CD4-positive, alpha-beta T cell treated with Interleukin-1 beta for 1 hour (primary cell): Measurements from ENCODE around the gene BLM.

Experiments used
- DNase-seq, 2 donors: peaks; one replicate each; pipeline ENCODE4 v3.0.0-alpha.2; 2020 to 2022

BLM gene

GRCh38 chr15:90742087-90742486 is 24.9 kb downstream of the BLM start:
- no peak for DNase-seq

GRCh38 chr15:90743407-90743806 is 26.3 kb downstream of the BLM start:
- DNase-seq, result no peak

DNA sequence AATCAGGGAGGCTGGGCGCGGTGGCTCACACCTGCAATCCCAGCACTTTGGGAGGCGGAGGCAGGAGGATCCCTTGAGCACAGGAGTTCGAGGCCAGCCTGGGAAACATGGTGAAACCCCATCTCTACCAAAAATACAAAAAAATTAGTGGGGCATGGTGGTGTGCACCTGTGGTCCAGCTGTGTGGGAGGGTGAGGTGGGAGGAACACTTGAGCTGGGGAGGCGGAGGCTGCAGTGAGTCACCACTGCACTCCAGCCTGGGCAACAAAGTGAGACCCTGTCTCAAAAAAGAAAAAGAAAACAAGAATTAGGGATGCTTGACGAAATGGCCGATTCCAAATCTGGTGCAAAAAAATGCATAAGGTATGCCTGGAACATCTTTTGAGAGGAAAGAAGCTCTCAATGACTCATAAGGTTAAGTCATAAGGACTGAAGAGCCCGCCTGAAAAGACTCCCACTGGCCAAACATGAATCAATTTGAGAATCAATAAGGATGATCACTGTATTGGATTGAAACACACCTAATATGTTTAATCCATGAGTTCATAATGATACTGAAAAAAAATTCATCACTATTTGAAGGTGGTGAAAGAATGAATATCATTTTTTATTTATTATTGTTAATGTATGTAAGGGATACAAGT is 27.7 kb downstream of the BLM start:
- DNase-seq, result no peak

- no peak for DNase-seq
Measured at GRCh38 chr15:90749754-90750153, 32.6 kb downstream of the BLM start.

- peak; percentile 12 to 25 for DNase-seq
Measured at GRCh38 chr15:90750186-90750585, 33.0 kb downstream of the BLM start.

DNA sequence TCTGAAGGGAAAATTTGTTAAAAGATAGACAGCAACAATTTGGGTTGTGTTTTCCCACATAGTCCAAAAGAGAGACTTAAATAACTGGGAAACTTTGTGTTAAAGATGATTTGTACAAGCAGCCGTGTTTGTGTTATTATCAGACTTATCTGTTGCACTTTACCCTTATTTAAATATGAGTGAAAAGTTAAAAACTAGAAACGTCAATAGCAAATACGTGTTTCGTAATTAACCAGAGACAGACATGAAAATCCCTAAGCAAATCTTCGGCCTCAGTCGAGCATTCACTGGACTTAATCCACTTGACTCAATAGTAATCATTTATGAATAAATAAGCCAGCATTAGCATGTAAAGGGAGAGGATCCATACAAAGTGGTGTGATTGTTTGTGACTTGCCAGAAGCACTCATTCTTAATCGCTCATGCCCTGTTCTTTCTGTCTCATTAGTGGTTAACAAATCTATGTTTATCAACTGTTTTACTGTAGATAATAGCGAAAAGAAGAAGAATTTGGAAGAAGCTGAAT is 34.2 kb downstream of the BLM start:
- no peak for DNase-seq

- no peak for DNase-seq
Measured at GRCh38 chr15:90756916-90757315, 39.8 kb downstream of the BLM start.

DNA sequence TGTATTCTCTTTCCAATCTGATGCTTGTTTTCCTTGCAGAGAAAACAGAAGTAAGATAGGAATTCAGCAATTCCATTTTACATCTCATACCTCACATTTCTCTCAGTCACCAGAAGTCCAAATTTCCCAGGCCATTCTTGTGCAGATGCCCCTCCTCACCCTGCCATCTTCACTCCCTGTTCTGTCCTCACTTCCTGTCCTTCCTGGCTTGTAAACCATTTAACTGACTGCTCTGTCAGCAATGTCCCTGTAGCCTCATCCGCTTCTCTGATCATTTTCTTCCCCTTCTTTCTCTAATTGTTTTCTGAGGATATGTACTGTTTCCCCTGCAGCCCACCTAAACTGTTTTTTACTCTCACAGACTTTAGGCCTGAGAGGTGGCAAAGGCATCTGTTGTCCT is 40.3 kb downstream of the BLM start:
- no peak for DNase-seq

DNA sequence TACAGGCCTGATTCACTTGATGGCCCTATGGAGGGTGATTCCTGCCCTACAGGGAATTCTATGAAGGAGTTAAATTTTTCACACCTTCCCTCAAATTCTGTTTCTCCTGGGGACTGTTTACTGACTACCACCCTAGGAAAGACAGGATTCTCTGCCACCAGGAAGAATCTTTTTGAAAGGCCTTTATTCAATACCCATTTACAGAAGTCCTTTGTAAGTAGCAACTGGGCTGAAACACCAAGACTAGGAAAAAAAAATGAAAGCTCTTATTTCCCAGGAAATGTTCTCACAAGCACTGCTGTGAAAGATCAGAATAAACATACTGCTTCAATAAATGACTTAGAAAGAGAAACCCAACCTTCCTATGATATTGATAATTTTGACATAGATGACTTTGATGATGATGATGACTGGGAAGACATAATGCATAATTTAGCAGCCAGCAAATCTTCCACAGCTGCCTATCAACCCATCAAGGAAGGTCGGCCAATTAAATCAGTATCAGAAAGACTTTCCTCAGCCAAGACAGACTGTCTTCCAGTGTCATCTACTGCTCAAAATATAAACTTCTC is 43.6 kb downstream of the BLM start:
- no peak for DNase-seq

- DNase-seq, result no peak
Measured at GRCh38 chr15:90761629-90762028, 44.5 kb downstream of the BLM start.

GRCh38 chr15:90762109-90762508 is 45.0 kb downstream of the BLM start:
- DNase-seq, result peak in 1 of 2 donors; percentile 69

- DNase-seq, result no peak
Measured at GRCh38 chr15:90763366-90764099, 46.4 kb downstream of the BLM start.

- no peak for DNase-seq
Measured at GRCh38 chr15:90765531-90765930, 48.4 kb downstream of the BLM start.

DNA sequence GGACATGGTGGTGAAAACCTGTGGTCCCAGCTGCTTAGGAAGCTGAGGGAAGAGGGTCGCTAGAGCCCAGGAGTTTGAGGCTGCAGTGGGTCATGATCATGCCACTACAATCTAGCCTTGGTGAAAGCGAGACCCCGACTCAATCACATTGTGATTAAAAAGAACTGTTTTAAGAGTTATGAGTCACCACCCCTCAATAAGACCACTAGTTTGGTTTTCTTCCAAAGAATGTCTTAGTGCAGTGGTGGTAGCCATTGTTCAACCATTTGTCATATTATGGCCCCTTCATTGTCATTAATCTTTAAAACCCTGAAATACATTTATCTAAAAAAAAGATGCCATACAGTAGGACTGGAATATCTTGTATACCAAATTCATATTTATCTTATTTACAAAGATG is 48.8 kb downstream of the BLM start:
- no peak for DNase-seq

GRCh38 chr15:90769375-90769774 is 52.2 kb downstream of the BLM start:
- no peak for DNase-seq

DNA sequence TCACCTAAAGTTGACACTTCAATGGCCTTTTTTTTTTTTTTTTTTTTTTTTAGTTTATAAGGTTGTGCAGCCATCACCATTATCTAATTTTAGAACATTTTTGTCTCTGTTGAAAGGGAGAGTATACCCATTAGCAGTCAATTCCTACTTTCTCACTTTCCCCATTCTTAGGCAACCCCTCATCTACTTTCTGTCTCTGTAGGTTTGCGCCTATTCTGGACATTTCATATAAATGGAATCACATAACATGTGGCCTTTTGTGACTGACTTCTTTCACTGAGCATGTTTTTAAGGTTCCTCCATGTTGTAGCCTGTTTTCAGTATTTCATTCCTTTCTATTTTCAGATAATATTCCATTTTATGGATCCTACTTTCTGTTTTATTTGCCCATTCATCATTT is 56.3 kb downstream of the BLM start:
- no peak for DNase-seq

DNA sequence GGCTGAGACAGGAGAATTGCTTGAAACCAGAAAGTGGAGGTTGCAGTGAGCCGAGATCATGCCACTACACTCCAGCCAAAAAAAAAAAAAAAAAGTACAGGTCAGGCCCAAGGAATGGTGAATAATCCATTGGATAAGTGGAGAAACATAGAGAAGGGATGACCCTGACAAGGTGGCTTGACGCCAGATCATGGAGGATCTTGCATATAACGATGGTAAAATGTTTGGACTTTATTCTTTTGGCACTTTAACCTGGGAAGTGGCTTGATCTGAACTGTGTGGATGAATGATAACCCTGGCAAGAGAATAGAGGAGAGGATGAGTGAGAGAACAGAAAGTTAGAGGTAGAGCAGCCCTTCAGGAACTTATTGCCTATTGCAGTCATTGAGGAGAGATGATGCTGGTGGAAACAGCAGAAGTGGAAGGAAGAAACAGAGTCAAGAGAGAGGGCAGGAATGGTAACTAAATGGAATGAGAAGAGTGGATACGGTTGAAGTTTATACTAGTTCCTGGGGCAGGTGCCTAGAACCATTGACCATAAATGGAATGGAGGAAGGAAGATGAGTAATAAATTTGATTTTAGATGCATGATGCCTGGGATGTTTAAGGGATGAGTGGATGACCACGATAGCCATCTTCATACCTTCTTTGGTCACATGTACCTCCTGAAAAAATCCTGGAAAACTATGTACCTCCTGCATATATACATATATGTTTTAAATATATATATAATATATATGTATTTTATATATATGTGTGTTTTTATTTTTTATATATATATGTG is 57.8 kb downstream of the BLM start:
- DNase-seq, result no peak

DNA sequence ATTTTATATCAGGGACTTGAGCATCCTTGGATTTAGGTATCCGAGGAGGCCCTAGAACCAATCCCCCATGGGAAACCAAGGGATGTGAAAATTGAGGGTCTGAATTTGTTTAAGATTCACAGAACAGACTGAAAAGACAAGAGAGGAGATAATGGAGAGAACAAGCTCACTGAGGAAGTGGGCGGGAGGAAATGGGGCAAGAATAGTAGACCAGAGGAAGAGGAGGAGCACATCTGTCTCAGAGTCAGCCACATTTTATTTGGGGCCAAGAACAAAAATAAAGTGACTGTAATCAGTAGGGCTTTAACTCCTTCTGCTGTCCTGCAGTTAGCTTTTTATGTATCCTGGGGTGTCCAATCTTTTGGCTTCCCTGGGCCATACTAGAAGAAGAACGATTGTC is 63.8 kb downstream of the BLM start:
- DNase-seq, result peak; percentile 2

GRCh38 chr15:90782442-90782841 is 65.3 kb downstream of the BLM start:
- no peak for DNase-seq

- DNase-seq, result no peak
Measured at GRCh38 chr15:90787881-90788280, 70.7 kb downstream of the BLM start.

- no peak for DNase-seq
Measured at GRCh38 chr15:90789462-90789861, 72.3 kb downstream of the BLM start.

- DNase-seq, result no peak
Measured at GRCh38 chr15:90790057-90790456, 72.9 kb downstream of the BLM start.

- no peak for DNase-seq
Measured at GRCh38 chr15:90790561-90790960, 73.4 kb downstream of the BLM start.
